H1 (cell line): ENCODE results near the gene RIT2. TPM values are rescaled to one million over a fixed set of nuclear protein-coding genes. Genes with fewer than 3 reads are reported as not detected.
"Not testable (repeated sequence)": the region's sequence is repeated elsewhere in the genome, so short reads cannot be mapped to it uniquely, and the experiment has no call there.

Experiments
- CTCF ChIA-PET: fragments of 300-600 bp; sonication (Branson Sonifier 250); formaldehyde crosslinking; loops from one replicate; lab custom pipeline; 2021; ENCODE audit not compliant: partially characterized antibody; lab: Charles Lee
- POLR2A ChIA-PET: fragments of 300-600 bp; sonication (Branson Sonifier 250); formaldehyde crosslinking; loops from one replicate; lab custom pipeline; 2021; ENCODE audit warnings: inconsistent platforms; ENCODE audit not compliant: partially characterized antibody; lab: Charles Lee
- DNase-seq, 2 experiments: peaks; one replicate each; pipeline versions ENCODE4 v3.0.0 to v3.0.0-alpha.2; 2010 to 2022; ENCODE audit warnings: low spot score in 2 of 2, low read depth in 1 of 2, mixed read lengths in 1 of 2
- FAIRE-seq: peaks from 2 replicates; lab custom pipeline; 2011; peaks lifted over from hg19 to GRCh38; lab: Jason Lieb, UNC
- H2AFZ ChIP-seq: 2 replicates; pipeline ENCODE4 v1.8.1; 2012; ENCODE audit warnings: low read length, inconsistent platforms
- H2AK5ac ChIP-seq: 2 replicates; pipeline ENCODE4 v1.6.1; 2013; ENCODE audit warnings: low read depth, low read length
- H2BK120ac ChIP-seq: replicated peaks from 2 replicates; pipeline ENCODE3; 2013; ENCODE audit warnings: low read depth, low read length, inconsistent platforms
- H2BK12ac ChIP-seq: 2 replicates; pipeline ENCODE4 v1.6.1; 2013; ENCODE audit warnings: low read depth, low read length
- H2BK15ac ChIP-seq: 2 replicates; pipeline ENCODE4 v1.6.1; 2013; ENCODE audit warnings: low read length
- H2BK20ac ChIP-seq: 2 replicates; pipeline ENCODE4 v1.6.1; 2013; ENCODE audit warnings: low read length
- H2BK5ac ChIP-seq: 2 replicates; pipeline ENCODE4 v1.6.1; 2013; ENCODE audit warnings: low read depth, low read length
- H3K14ac ChIP-seq: 2 replicates; pipeline ENCODE4 v1.6.1; 2013; ENCODE audit warnings: inconsistent platforms; ENCODE audit not compliant: insufficient read length
- H3K18ac ChIP-seq: 2 replicates; pipeline ENCODE4 v1.6.1; 2013; ENCODE audit warnings: low read length; ENCODE audit errors: extremely low read depth
- H3K23ac ChIP-seq: 2 replicates; pipeline ENCODE4 v1.6.1; 2013; ENCODE audit warnings: inconsistent platforms; ENCODE audit not compliant: insufficient read length
- H3K23me2 ChIP-seq: 2 replicates; pipeline ENCODE4 v1.6.1; 2013; ENCODE audit warnings: low read depth, low read length
- H3K27ac ChIP-seq: 2 replicates; pipeline ENCODE4 v1.6.1; 2011; ENCODE audit warnings: low read depth, low read length, inconsistent platforms
- H3K27me3 ChIP-seq, 4 experiments: replicated peaks in 1 of 4; 1 replicate in 1 of 4; 2 replicates in 3 of 4; pipeline versions ENCODE4 v1.6.1 to v1.8.1; 2011 to 2013; ENCODE audit warnings: low read length in 3 of 4, mild to moderate bottlenecking in 3 of 4, inconsistent platforms in 2 of 4, mixed read lengths in 2 of 4, moderate library complexity in 1 of 4; ENCODE audit not compliant: control insufficient read depth in 3 of 4, insufficient read depth in 3 of 4; ENCODE audit errors: extremely low read depth in 1 of 4
- H3K36me3 ChIP-seq, 4 experiments: 2 replicates each; pipeline versions ENCODE4 v1.6.1 to v1.8.1; 2011 to 2013; ENCODE audit warnings: mild to moderate bottlenecking in 4 of 4, low read length in 3 of 4, moderate library complexity in 2 of 4, control low read depth in 1 of 4, inconsistent platforms in 1 of 4; ENCODE audit not compliant: insufficient read depth in 4 of 4, control insufficient read depth in 2 of 4
- H3K4ac ChIP-seq: replicated peaks from 2 replicates; pipeline ENCODE3; 2013; ENCODE audit warnings: low read length, low read depth, mixed read lengths, inconsistent platforms; ENCODE audit not compliant: insufficient read length
- H3K4me1 ChIP-seq, 4 experiments: replicated peaks in 1 of 4; 1 replicate in 1 of 4; 2 replicates in 3 of 4; pipeline versions ENCODE4 v1.6.1 to v1.8.1; 2011 to 2013; ENCODE audit warnings: low read length in 3 of 4, inconsistent platforms in 2 of 4, mixed read lengths in 1 of 4; ENCODE audit not compliant: insufficient read depth in 4 of 4, control insufficient read depth in 3 of 4
- H3K4me2 ChIP-seq, 2 experiments: 2 replicates each; pipeline versions ENCODE4 v1.6.1 to v1.8.1; 2011 to 2013; ENCODE audit warnings: low read depth in 2 of 2, low read length in 2 of 2, control low read depth in 1 of 2, inconsistent platforms in 1 of 2, mild to moderate bottlenecking in 1 of 2; ENCODE audit not compliant: insufficient read depth in 1 of 2
- H3K4me3 ChIP-seq, 4 experiments: fragments of 200-600, 300-600 bp in 1 of 4; sonication (generic), shearing (Covaris generic), sonication (Bioruptor Twin) in 1 of 4; 2 replicates each; pipeline versions ENCODE4 v1.5.1 to v1.8.1; 2011 to 2016; ENCODE audit warnings: low read length in 4 of 4, low read depth in 3 of 4, control low read depth in 2 of 4, inconsistent platforms in 2 of 4, mild to moderate bottlenecking in 2 of 4, mixed read lengths in 1 of 4, moderate library complexity in 1 of 4; ENCODE audit not compliant: insufficient read depth in 2 of 4; ENCODE audit errors: extremely low read depth in 1 of 4
- H3K56ac ChIP-seq: replicated peaks from 2 replicates; pipeline ENCODE3; 2013; ENCODE audit warnings: low read depth, mild to moderate bottlenecking, mixed read lengths, low read length, inconsistent platforms; ENCODE audit not compliant: insufficient read length
- H3K79me1 ChIP-seq: 2 replicates; pipeline ENCODE4 v1.6.1; 2013; ENCODE audit warnings: low read depth, low read length, control low read depth
- H3K79me2 ChIP-seq, 2 experiments: 2 replicates each; pipeline versions ENCODE4 v1.6.1 to v1.8.1; 2012 to 2013; ENCODE audit warnings: low read length in 2 of 2, mild to moderate bottlenecking in 2 of 2, inconsistent platforms in 1 of 2; ENCODE audit not compliant: insufficient read depth in 2 of 2, control insufficient read depth in 1 of 2
- H3K9ac ChIP-seq, 4 experiments: replicated peaks in 1 of 4; 1 replicate in 1 of 4; 2 replicates in 3 of 4; pipeline versions ENCODE4 v1.6.1 to v1.8.1; 2011 to 2013; ENCODE audit warnings: low read depth in 3 of 4, low read length in 3 of 4, control low read depth in 2 of 4, mild to moderate bottlenecking in 2 of 4, moderate library complexity in 2 of 4, inconsistent platforms in 1 of 4; ENCODE audit errors: extremely low read depth in 1 of 4
- H3K9me3 ChIP-seq, 2 experiments: 2 replicates each; pipeline versions ENCODE4 v1.6.1 to v1.8.1; 2012 to 2013; ENCODE audit warnings: mild to moderate bottlenecking in 2 of 2, moderate library complexity in 2 of 2, control low read depth in 1 of 2, inconsistent platforms in 1 of 2, low read depth in 1 of 2, low read length in 1 of 2, mixed read lengths in 1 of 2; ENCODE audit not compliant: insufficient read depth in 2 of 2
- H4K20me1 ChIP-seq, 2 experiments: replicated peaks in 1 of 2; 2 replicates each; pipeline versions ENCODE3 to v1.8.1; 2011 to 2013; ENCODE audit warnings: inconsistent platforms in 2 of 2, low read length in 2 of 2, mild to moderate bottlenecking in 1 of 2; ENCODE audit not compliant: insufficient read depth in 2 of 2, control insufficient read depth in 1 of 2
- H4K5ac ChIP-seq: 2 replicates; pipeline ENCODE4 v1.6.1; 2013; ENCODE audit warnings: low read length, low read depth, mixed read lengths, inconsistent platforms; ENCODE audit not compliant: insufficient read length
- H4K8ac ChIP-seq: 2 replicates; pipeline ENCODE4 v1.8.0; 2013; ENCODE audit warnings: mild to moderate bottlenecking, moderate library complexity, low read length, inconsistent platforms; ENCODE audit not compliant: insufficient read depth; ENCODE audit errors: extremely low read depth
- H4K91ac ChIP-seq: replicated peaks from 2 replicates; pipeline ENCODE3; 2013; ENCODE audit warnings: low read length, mixed read lengths, inconsistent platforms; ENCODE audit not compliant: insufficient read length
- TEAD4 ChIP-seq: IDR thresholded peaks from 2 replicates; pipeline ENCODE4 v1.6.1; 2012; ENCODE audit warnings: low read depth, low read length, inconsistent platforms, mixed read lengths
- WGBS, 2 experiments: shearing (Covaris generic) in 1 of 2; methylation state at CpG; one replicate each; pipeline versions ENCODE4 v1.1.6 to v1.1.7; 2013 to 2015; ENCODE audit warnings: low lambda C conversion rate in 2 of 2, mixed read lengths in 2 of 2, inconsistent platforms in 1 of 2, low coverage in 1 of 2, missing lambda C conversion rate in 1 of 2; ENCODE audit not compliant: insufficient replicate concordance in 2 of 2, insufficient coverage in 1 of 2, insufficient read length in 1 of 2; ENCODE audit errors: extremely low coverage in 1 of 2, missing lambda C conversion rate in 1 of 2; 5-methylcytosine and 5-hydroxymethylcytosine counted together
- polyA plus RNA-seq, 7 experiments: library from polyadenylated mRNA; depleted of rRNA in 3 of 7; stranded (reverse) in 5 of 7; unstranded in 2 of 7; fragments of >200 nt in 5 of 7; fragments of 200-250 nt in 2 of 7; gene quantifications; 1 replicate in 5 of 7; 2 replicates in 1 of 7; 4 replicates in 1 of 7; pipeline versions ENCODE4 v1.2.1 to v1.2.3, GENCODE V29; 2011 to 2013; ENCODE audit warnings: missing spikeins in 2 of 7, mixed read lengths in 2 of 7
- total RNA-seq: library from RNA; stranded (reverse); fragmentation: NEBNext Ultra II Directional; extraction: Animal tissue kit (Norgen Biotek cat#: 25700); gene quantifications from 2 replicates; pipeline ENCODE4 v1.2.1, GENCODE V29; 2021

Gene RIT2
- total and polyA plus RNA-seq, 2 of the 8 experiments (the other 6 are each of a cell fraction or from before 2014, with no cell fraction given), result 0.67 to 3.2 TPM

GRCh38 chr18:42741805-42742347 lies 373.6 kb downstream of the RIT2 start:
- TF ChIP-seq TEAD4, result 0 out of 2 replicates have a peak, but pooled peaks have one; percentile 10
- H2AFZ ChIP-seq, H3K79me2 ChIP-seq, H2BK15ac ChIP-seq, H3K79me1 ChIP-seq, H2BK12ac ChIP-seq, FAIRE-seq, H4K20me1 ChIP-seq, H3K9me3 ChIP-seq, H3K23ac ChIP-seq, H3K27me3 ChIP-seq, H4K8ac ChIP-seq, H3K23me2 ChIP-seq, H2BK20ac ChIP-seq, H3K36me3 ChIP-seq: not testable (repeated sequence)
- POLR2A ChIA-PET, result interaction anchor here (1.1 to 2.7 kb wide), 8 partner anchors 11 to 530 kb away, joined by 3 to 7 read pairs (median 4); no protein-coding TSS in a partner anchor
- Histone ChIP-seq H3K56ac (peak overlapping the region; percentile 56), H3K27ac (peak overlapping the region; percentile 58; the same call in 1 of the 2 replicates), H4K5ac (peak overlapping the region; percentile 75), H2BK5ac (peak overlapping the region; percentile 94; the same call in 1 of the 2 replicates), H3K9ac (0 out of 7 replicates have a peak overlapping the region, but pooled peaks of 1 of the 4 experiments have one; percentile 19), H3K14ac (peak overlapping the region; percentile 61), H3K4me2 (peak overlapping the region; percentile 55 to 61; a peak in 2 of 4 replicates), H3K18ac (peak overlapping the region; percentile 26; the same call in 1 of the 2 replicates), H3K4ac (peak overlapping the region; percentile 54), H4K91ac (peak overlapping the region; percentile 82), H2AK5ac (0 out of 2 replicates have a peak overlapping the region, but pooled peaks have one; percentile 26), H3K4me3 (peak overlapping the region in 1 of 4 experiments; percentile 48; a peak in 2 of 8 replicates), H2BK120ac (peak overlapping the region; percentile 81), H3K4me1 (peaks cover 2 to 22% (median 12%) of the 10 kb centered on the region in 4 experiments; a peak in 4 of 7 replicates)
- CTCF ChIA-PET, result interaction anchor here (0.9 to 2.1 kb wide), 4 partner anchors 13 to 146 kb away, joined by 3 to 5 read pairs (median 4); no protein-coding TSS in a partner anchor
- WGBS, 2 experiments, result 29% methylated on average over 12 of the region's 12 CpGs; no CpG with 5 or more reads in 1 of the 2 experiments
- DNase-seq, result peak in 1 of 2 experiments; percentile 57
